T-helper 1 cell treated with Interleukin-12 subunit alpha and Interleukin-12 subunit beta and Interleukin-4 antibody, amounts not matched to agents 30 ng/mL and 1 ng/mL, for 36 hours (primary cell): ENCODE measurements around the gene JAK2. TPM values are rescaled to one million over a fixed set of nuclear protein-coding genes. Genes with fewer than 3 reads are reported as not detected.
"Not testable (repeated sequence)": the region's sequence is repeated elsewhere in the genome, so short reads cannot be mapped to it uniquely, and the experiment has no call there.

Experiments
- intact Hi-C: fragments of 100-400 bp; cut with micrococcal nuclease; formaldehyde crosslinking; loops from one replicate; pipeline ENCODE4 v1.15.1; 2024
- total RNA-seq: library from RNA; stranded (reverse); gene quantifications from 2 replicates; pipeline ENCODE4 v1.2.3, GENCODE V29; 2022

Gene JAK2
- total RNA-seq, 1 donor from 2014 or later = 64.2 TPM

DNA sequence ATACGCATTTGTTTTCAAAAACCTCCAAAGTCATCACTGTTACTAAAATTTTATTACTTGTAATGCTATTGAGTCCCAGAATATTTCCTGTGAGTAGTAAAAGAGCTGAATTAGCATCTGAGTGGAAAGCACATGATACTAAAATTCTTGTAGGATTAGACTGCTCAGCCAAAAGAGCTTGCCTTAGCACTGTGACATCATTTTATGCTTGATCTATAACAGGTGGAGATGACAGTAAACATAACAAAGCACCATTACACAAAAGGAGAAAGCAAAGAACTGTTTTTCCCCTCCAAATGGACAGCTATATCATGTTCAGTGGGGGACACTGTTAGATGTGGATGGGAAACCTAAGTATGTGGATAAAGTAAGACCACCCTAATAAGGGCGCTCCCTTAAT lies 5.8 kb upstream of the JAK2 start:
- intact Hi-C loops = no loop called here

DNA sequence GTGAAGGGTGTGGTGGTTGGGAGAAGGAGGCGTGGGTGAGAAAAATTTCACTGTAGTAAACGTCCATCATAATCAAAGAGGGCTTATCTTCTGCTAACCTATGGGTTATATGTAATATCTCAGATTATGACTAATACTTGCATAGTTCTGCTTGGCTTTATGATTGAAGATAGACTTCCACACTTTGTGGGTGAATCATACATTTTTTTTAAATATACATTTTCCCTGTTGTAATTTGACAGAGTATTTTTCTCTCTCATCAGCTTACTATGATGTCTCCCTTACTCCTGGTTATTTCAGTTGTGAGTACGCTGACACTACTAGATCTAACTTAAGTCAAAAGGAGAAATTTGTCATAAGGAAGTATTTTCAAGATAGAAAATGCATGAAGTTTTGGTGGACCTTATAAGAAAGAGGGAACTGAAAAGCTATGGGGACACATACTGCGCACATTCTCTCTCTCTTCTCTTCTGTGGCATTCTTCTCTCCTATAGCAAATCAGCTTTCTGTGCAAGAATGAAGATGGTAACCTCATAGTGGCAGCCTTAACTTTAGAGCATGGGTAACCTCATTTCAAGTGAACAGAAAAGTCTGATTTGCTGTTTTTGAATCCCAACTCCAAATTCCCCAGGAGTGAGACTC lies 4.9 kb upstream of the JAK2 start:
- intact Hi-C loops = no loop called here

DNA sequence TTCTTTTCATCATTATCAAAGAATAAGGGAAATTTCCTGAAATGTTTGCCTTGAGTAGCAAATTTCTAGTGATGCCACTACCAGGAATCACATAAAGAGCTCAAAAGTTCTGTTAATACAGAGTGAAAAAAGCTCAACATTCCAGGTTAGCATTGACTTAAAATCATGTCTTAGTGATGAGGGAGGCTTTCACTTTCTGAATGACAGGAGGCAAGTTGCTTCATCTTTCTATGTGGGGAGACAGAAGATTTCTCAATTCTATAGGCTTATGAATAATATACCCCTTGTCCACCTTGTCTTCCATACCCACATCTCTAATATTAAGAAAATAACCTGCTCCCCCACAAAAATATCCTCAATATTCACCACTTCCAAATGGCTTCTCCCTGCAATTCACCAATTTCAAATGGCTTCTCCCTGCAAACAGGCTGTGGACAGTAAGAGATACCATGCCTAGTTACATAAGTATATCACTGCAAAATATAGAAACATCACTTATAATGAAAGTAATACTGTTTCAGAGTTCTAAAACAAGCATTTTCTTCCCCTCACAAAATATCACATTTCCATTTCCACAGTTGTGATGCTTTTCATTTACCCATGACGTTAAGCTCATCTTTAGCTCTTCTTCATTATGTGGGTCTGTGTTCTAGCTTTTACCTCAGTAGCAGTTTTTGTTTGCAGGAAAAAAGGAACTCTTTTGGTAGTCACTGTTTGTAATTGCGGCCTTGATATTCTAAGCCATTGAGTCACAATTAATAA lies 2.2 kb upstream of the JAK2 start:
- intact Hi-C loops = loop anchor here (1.0 kb wide), 1 partner anchor 12 kb away; no protein-coding TSS in a partner anchor

DNA sequence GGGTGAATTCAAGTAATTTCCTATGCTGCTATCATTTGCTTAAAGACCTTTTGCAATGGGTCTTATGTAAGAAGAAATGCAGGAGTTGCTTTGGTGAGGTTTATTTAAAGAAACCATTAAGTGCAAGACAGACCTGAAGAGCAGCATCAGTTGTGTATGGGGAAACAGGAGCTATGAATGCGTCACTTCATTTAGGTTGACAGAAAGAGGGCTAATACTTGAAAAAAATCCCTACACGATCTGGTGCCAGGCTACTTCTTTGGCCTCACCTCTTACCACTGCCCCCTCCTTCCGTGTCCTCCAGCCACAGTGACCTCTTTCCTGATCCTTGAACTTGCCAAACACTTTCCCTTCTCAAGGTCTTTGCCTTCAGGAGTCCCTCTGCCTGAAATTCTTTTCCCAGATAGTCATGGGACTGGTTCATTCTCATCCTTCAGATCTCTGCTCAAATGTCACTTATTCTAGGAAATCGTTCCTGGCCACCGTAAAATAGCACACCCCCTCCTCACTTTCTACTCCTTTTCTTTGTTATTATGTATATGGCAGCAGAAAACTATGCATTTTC lies 1.4 kb upstream of the JAK2 start:
- intact Hi-C loops = loop anchor here (2.0 kb wide), 1 partner anchor 467 kb away; the partner anchor contains the start of gene CD274

DNA sequence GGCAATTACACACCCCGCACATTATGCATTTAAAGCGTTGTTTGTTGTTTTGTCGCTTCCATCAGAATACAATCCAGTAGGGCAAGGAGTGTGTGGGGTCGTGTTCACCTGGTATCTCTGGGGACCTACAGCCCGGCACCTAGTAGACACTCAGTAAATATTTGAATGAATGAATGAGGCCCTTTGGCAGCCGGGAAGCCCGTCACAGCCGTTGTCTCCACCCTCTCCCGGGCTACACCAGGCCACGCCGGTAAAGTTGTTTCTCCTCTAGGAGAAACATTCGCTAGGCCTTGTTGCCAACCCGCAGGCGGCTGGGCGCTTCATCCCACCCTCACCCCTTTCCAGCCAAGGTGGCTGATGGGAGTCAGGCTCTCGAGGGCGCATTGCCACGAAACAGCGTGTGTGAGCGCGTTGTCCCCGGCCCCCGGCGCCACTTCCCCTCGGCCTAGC lies 876 bp upstream of the JAK2 start:
- intact Hi-C loops = loop anchor here (2.0 kb wide), 1 partner anchor 467 kb away; the partner anchor contains the start of gene CD274

DNA sequence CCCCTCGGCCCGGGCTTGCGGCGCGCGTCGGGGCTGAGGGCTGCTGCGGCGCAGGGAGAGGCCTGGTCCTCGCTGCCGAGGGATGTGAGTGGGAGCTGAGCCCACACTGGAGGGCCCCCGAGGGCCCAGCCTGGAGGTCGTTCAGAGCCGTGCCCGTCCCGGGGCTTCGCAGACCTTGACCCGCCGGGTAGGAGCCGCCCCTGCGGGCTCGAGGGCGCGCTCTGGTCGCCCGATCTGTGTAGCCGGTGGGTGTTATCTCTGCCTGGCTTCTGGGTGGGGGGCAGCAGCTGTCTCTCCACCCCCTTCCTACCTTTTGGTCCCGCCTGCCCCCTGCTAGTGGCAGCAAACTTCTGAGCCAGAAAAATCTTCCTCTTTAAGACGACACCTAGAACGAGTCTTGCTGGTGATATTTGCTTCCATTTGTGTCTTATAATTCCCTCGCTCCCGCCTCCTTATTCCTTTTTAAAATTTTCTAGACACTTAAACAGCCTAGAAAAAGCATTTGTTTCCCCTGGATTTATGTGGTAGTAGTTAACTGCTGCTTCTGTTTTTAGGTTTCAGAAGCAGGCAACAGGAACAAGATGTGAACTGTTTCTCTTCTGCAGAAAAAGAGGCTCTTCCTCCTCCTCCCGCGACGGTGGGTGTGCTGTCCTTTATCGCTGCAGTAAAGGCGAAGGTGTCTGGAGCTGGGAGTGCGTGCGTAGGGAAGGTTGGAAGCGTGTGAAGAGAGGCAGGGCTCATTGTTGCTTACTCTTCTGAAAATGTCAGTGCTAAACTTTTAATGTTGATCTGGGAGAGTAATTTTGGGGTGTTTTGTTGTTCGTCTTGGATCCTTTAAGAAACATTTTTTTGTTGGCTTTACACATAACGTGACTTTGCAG lies 554 bp downstream of the JAK2 start:
- intact Hi-C loops = loop anchor here (1.0 to 5.0 kb wide), 13 partner anchors 49 to 1458 kb away; partner anchors contain the start of genes AK3, CD274, CDC37L1 and PDCD1LG2

DNA sequence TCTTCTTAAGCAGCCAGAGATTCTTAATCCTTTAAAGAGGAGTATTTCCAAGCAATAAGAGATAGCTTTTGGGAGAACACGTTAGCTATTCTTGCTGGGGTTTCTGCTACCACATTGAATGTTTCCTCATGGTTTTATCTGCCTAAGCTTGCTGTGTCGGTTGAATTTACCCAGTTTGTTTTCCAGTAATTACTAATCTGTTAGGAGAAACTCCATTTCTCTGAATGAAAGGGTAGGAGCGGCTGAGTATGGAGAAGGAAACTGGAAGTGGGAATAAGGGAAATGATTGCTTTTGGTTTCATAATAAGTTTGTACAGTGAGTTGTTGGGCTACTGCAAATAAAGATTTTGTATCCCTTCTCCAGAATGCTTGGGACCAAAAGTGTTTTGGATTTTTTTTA lies 1.2 kb downstream of the JAK2 start:
- intact Hi-C loops = loop anchor here (2.0 to 5.0 kb wide), 4 partner anchors 384 to 1459 kb away; partner anchors contain the start of genes PDCD1LG2 and RFX3

DNA sequence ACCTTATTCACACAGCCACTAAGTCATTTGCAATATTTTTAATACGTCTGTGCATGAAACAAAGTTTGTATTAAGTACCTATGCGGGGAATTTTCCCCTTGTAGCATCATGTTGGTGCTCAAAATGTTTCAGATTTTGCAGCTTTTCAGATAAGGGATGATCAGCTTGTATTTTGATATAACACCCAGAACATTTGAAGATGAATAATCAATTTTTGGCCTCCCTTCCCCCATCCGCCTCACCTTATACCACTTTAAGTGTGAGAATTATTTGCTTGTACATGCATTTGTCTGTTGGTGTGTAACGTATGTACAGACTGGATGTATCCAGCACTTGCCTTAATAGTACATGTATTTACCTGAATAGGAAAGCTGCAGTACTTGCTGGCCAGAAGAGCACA lies 1.7 kb downstream of the JAK2 start:
- intact Hi-C loops = loop anchor here (2.0 to 5.0 kb wide), 4 partner anchors 384 to 1459 kb away; partner anchors contain the start of genes PDCD1LG2 and RFX3

DNA sequence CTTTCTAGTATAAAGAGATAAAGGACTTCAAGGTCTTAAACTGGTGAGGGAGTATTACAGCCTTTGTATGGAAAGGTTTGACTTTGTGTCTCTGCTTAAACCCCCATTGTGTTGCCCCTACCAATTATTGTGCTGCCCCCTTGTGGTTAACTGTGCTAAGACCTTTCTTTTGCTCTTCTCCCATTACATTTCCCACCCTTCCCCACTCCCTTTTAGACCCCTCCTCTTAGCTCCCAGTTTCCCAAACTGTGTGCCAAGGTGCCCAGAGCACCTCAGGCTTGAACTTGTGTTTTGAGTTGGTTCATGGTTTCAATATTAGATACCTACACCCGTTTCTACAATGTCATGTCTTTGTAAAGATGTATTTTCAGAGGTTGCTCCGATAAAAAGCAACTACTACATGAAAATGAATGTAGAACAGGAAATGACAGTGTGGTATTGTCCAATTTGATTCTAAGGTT lies 2.9 kb downstream of the JAK2 start:
- intact Hi-C loops = loop anchor here (1.0 to 5.0 kb wide), 8 partner anchors 64 to 1461 kb away; partner anchors contain the start of genes PDCD1LG2 and RFX3

DNA sequence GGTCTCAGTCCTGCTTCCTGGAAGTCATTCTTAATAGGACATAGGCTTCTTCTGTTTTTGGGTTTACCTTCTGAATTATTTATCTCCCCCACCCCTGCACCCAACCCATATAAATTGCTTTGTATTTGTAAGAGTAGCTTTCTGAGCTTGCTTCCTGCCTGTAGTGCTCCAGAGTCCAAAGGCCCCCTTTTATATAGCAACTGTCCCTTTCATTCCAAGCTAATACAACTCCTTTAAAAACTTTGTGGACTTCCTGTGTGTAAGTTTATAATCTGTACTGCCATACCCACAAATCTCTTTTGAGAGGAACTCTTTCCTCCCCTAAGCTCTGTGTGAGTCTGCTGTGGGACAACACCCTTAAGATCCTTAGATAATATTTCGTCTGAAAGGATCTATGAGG lies 7.8 kb downstream of the JAK2 start:
- intact Hi-C loops = no loop called here

DNA sequence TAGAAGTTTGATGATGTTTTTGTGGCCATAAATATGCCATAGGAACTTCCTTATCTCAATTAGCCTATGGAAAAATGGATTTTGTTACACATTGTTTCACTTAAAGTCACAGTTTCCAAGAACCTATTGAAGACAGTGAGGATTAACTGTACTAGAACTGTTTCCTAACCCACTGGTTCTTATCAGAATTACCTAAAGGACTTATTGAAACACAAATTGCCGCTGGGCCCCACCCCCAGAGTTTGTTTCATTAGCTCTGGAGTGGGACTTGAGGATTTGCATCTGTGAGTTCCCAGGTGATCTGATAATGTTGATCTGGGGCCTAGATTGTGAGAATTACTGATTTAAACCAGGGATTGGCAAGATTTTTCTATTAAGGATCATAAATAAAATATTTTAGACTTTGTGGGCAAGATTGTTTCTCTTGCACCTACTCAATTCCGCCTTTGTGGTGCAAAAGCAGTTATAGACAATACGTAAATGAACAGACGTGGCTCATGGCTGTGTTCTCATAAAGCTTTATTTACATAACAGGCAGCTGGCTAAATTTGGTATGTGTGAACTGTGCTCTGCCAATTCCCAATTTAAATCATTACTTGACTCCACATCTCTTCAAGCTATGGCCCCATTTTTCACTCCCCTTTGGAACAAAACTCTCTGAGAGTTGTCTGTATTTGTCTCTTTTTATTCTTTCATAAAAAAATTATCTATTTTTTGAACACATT lies 9.3 kb downstream of the JAK2 start:
- intact Hi-C loops = no loop called here

DNA sequence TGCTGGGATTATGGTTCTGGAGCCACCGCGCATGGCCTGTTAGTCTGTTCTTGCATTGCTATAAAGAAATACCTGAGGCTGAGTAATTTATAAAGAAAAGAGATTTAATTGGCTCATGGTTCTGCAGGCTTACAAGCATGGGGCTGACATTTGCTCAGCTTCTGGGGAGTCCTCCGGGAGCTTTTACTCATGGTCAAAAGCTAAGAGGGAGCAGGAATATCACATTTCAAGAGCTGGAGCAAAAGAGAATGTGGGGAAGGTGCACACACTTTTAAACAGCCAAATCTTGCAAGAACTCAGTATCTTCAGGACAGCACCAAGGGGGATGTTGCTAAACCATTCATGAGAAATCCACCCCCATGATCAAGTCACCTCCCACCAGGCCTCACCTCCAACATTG lies 12.1 kb downstream of the JAK2 start:
- intact Hi-C loops = no loop called here

DNA sequence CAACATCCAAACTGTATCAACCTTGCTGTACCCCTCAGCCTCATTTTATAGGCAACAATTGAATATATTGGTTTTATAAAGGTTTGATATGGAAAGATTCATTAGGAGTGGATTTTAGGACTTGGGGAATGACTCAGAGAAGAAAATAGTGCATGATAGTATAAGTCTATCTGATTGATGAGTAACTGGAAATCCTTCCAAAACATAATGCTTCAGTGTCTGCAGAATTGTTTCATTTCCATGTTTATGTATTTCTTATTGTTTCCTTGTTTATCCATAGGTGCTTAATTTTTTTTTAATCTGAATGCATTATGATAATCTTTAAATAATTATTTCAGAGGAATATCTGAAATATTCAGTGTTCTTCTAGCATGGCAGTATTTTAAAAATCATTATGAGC lies 12.6 kb downstream of the JAK2 start:
- intact Hi-C loops = loop anchor here (1.0 to 2.0 kb wide), 2 partner anchors 8 to 49 kb away; no protein-coding TSS in a partner anchor

DNA sequence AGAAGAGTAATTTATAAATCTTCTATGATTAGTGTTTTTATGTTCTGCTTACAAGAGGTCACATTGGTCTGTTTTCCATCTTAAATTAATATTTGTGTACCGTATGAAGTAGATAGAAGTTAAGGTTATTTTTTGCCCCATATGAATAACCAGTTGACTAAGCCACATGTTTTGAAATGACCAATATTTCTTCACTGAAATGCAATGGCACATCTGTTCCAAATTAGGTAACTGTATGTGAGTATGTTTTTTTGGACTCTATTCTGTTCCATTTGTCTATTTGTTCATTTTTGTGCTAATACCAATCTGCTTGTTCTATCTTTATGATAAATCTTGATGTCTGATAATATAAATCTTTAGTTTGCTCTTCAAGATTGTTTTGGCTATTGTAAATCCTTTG lies 17.7 kb downstream of the JAK2 start:
- intact Hi-C loops = loop anchor here (5.0 kb wide), 1 partner anchor 249 kb away; no protein-coding TSS in a partner anchor

DNA sequence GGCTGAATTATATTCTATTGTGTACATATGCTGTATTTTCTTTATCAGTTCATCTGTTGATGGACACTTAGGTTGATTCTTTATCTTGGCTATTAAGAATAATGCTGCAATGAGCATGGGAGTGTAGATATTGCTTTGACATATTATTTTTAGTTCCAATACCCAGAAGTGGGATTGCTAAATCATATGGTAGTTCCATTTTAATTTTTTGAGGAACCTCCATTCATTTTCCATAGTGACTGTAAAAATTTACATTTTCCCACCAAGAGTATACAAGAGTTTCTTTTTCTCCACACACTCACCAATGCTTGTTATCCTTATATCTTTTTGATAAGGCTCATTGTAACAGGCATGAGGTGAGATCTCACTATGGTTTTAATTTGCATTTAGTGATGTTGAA lies 19.4 kb downstream of the JAK2 start:
- intact Hi-C loops = loop anchor here (5.0 kb wide), 1 partner anchor 248 kb away; no protein-coding TSS in a partner anchor

DNA sequence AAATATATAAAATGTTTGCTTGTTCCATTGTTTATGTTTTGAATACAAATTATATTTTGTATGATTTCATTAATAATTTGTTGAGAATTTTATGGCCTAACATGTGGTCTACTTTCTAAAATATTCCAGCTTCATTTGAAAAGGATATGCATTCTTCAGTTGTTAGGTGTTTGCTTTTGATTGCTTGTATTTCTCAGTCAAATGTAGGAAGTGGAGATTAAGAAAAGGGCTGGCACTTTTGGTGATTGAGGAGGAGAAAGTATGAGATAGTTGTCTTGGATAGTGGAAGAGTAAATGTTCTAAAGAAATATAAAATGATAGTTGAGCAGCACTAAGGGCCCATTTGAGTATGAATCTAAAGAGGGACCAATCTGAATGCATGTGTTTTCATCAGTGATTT lies 23.1 kb downstream of the JAK2 start:
- intact Hi-C loops = loop anchor here (2.0 kb wide), 1 partner anchor 15 kb away; no protein-coding TSS in a partner anchor

DNA sequence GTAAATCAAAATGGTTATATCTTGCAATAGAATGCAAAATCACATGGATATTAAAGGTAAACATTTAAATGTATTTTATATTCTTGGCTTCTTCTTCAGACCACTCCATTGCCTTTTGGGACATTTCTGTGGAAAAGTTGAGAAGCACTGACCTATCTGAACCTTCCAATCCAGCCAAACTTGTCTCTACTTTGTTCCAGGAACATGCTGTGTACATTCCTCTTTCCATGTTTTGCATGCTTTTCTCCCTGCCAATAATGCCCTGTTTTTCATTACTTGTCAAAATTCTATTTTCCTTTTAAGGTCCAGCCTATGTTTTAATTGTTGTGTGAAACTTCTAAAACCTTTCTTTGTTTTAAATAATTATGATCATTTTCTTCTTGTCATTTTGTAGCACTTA lies 28.3 kb downstream of the JAK2 start:
- intact Hi-C loops = no loop called here

DNA sequence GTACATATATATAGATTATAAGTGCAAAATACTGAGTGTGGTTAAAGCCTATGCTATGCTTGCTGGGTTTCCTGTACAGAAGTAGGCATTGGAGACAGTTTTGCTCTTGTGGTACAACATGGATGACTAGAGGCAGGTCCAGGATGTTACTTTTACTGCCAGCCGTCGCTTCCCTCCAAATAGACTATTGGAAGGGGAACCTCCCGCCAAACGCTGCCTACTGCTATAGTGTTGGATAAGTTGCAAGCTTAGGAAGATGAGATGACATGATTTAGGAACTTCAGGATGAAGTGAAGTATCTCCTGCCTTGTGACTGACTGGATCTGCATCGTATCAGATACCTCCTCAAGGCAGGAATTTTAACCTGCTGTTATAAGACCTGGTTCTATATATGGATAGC lies 30.9 kb downstream of the JAK2 start:
- intact Hi-C loops = loop anchor here (2.0 kb wide), 1 partner anchor 13 kb away; no protein-coding TSS in a partner anchor

DNA sequence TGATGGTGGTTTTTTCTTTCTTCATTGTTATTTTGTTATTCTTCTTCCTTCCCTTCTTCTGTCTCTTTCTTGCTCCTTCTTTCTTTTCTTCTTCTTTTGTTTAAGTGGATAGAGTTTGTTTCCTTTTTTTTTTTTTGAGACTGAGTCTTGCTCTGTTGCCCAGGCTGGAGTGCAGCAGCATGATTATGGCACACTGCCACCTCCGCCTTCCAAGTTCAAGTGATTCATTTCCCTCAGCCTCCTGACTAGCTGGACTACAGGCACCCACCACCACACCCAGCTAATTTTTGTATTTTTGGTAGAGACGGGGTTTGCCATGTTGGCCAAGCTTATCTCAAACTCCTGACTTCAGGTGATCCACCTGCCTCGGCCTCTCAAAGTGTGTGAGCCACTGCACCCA lies 40.3 kb downstream of the JAK2 start:
- intact Hi-C loops = no loop called here

DNA sequence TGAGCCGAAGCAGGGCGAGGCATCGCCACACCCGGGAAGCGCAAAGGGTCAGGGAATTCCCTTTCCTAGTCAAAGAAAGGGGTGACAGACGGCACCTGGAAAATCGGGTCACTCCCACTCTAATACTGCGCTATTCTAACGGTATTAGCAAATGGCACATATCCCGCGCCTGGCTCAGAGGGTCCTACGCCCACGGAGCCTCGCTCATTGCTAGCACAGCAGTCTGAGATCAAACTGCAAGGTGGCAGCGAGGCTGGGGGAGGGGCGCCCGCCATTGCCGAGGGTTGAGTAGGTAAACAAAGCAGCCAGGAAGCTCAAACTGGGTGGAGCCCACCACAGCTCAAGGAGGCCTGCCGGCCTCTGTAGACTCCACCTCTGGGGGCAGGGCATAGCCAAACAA lies 46.9 kb downstream of the JAK2 start:
- intact Hi-C loops = not testable (repeated sequence)
